ENCODE results near the gene WDFY2.

DNA sequence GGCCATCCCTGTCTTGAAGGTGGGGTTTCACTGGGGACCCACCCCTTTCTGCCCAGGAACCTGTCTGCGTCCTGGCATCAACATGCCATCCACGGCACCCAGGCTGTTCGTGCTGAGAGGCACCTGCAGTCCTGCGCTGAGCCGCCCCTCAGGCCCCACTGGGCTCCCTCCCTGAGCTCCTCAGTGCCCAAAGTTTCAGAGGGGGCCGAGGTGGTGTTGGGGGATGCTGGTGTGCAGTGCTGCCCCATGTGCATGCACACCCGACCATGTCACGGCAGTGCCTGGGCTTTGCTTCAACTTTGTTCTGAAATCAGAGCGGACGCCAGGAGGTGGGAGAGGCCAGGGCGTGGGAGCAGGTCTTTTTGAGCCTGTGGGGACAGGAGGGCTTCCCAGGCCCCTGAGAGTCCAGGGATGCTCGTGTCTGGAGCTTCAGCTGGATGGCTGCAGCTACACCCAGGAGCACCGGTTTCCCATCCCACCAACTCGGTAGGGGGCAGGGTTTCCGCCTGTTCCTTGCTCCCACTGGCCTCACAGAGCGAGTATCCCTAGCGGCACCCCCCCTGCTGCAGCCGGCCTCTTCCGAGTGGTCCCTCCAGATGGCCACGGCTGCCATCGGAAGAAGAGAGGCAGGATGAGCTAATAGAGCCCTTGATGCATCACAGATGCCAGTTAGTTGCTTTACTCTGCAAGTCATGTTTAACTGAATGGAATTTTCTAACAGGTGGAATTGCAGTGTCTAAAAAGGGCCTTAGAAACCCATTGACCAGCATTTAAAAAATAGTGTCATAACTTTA lies 44.0 kb downstream of the WDFY2 start:
- TF ChIP-seq POLR2A (IDR thresholded peaks at IDR 0.05) = no peak
- TF ChIP-seq, protein P1, sequence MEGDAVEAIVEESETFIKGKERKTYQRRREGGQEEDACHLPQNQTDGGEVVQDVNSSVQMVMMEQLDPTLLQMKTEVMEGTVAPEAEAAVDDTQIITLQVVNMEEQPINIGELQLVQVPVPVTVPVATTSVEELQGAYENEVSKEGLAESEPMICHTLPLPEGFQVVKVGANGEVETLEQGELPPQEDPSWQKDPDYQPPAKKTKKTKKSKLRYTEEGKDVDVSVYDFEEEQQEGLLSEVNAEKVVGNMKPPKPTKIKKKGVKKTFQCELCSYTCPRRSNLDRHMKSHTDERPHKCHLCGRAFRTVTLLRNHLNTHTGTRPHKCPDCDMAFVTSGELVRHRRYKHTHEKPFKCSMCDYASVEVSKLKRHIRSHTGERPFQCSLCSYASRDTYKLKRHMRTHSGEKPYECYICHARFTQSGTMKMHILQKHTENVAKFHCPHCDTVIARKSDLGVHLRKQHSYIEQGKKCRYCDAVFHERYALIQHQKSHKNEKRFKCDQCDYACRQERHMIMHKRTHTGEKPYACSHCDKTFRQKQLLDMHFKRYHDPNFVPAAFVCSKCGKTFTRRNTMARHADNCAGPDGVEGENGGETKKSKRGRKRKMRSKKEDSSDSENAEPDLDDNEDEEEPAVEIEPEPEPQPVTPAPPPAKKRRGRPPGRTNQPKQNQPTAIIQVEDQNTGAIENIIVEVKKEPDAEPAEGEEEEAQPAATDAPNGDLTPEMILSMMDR (IDR thresholded peaks at IDR 0.05) = no peak
